Endothelial cell of umbilical vein (primary cell): Measurements from ENCODE around the gene CALN1. TPM values are rescaled to one million over a fixed set of nuclear protein-coding genes. Genes with fewer than 3 reads are reported as not detected.

Experiments
- BruUV-seq: library from RNA; stranded (reverse); fragments of 400-500 nt; replicated peaks from 2 replicates; lab custom pipeline; 2021; lab: Mats Ljungman, UMichigan
- CTCF ChIA-PET: fragments of 300-600, 350-600 bp; sonication (Branson Sonifier 250); formaldehyde crosslinking; loops from one replicate; lab custom pipeline; 2021; ENCODE audit warnings: antibody characterized with exemption, inconsistent platforms; lab: Charles Lee
- POLR2A ChIA-PET: fragments of 300-600, 350-600 bp; sonication (Branson Sonifier 250); formaldehyde crosslinking; loops from one replicate; lab custom pipeline; 2021; ENCODE audit warnings: antibody characterized with exemption, inconsistent platforms; lab: Charles Lee
- DNase-seq: peaks from one replicate; pipeline ENCODE4 v3.0.0-alpha.2; 2011; ENCODE audit warnings: low read depth, low spot score
- FAIRE-seq: peaks from 2 replicates; lab custom pipeline; 2011; peaks lifted over from hg19 to GRCh38; lab: Jason Lieb, UNC
- H2AFZ ChIP-seq: 2 replicates; pipeline ENCODE4 v1.6.0; 2012; ENCODE audit warnings: low read depth, low read length, control low read depth, inconsistent platforms
- H3K27ac ChIP-seq: 2 replicates; pipeline ENCODE4 v1.5.1; 2011; ENCODE audit warnings: low read depth, mild to moderate bottlenecking, control low read depth, low read length, moderate library complexity; ENCODE audit not compliant: insufficient read depth
- H3K27me3 ChIP-seq, 2 experiments: 2 replicates each; pipeline versions ENCODE4 v1.6.0 to v1.6.1; 2011; ENCODE audit warnings: low read length in 2 of 2, mixed read lengths in 1 of 2; ENCODE audit not compliant: control insufficient read depth in 2 of 2, insufficient read depth in 2 of 2
- H3K36me3 ChIP-seq, 2 experiments: 2 replicates in 1 of 2; 3 replicates in 1 of 2; pipeline ENCODE4 v1.5.1; 2011; ENCODE audit warnings: low read length in 2 of 2, mild to moderate bottlenecking in 1 of 2, moderate library complexity in 1 of 2; ENCODE audit not compliant: control insufficient read depth in 2 of 2, insufficient read depth in 2 of 2; ENCODE audit errors: extremely low read depth in 1 of 2
- H3K4me1 ChIP-seq: 3 replicates; pipeline ENCODE4 v1.5.1; 2011; ENCODE audit warnings: mild to moderate bottlenecking, low read length; ENCODE audit not compliant: control insufficient read depth, insufficient read depth; ENCODE audit errors: extremely low read depth
- H3K4me2 ChIP-seq: 2 replicates; pipeline ENCODE4 v1.6.1; 2011; ENCODE audit warnings: low read length, control low read depth, mixed read lengths; ENCODE audit not compliant: insufficient read depth
- H3K4me3 ChIP-seq, 3 experiments: fragments of 200-600 bp in 1 of 3; sonication (generic), shearing (Covaris generic) in 1 of 3; replicated peaks in 1 of 3; 2 replicates each; pipeline ENCODE4 v1.5.1; 2011 to 2016; ENCODE audit warnings: control low read depth in 3 of 3, low read length in 3 of 3, mild to moderate bottlenecking in 2 of 3, inconsistent platforms in 1 of 3, low read depth in 1 of 3, moderate library complexity in 1 of 3; ENCODE audit not compliant: insufficient read depth in 1 of 3
- H3K79me2 ChIP-seq: 2 replicates; pipeline ENCODE4 v1.6.0; 2012; ENCODE audit warnings: low read length, inconsistent platforms; ENCODE audit not compliant: control insufficient read depth, insufficient read depth
- H3K9ac ChIP-seq: replicated peaks from 2 replicates; pipeline ENCODE3; 2011; ENCODE audit warnings: low read length, control low read depth; ENCODE audit not compliant: insufficient read depth; ENCODE audit errors: extremely low read depth
- H3K9me1 ChIP-seq: replicated peaks from 3 replicates; pipeline ENCODE4 v1.6.0; 2011; ENCODE audit warnings: mild to moderate bottlenecking, low read length; ENCODE audit not compliant: control insufficient read depth, insufficient read depth; ENCODE audit errors: extremely low read depth
- H3K9me3 ChIP-seq: replicated peaks from 2 replicates; pipeline ENCODE4 v1.5.1; 2012; ENCODE audit warnings: low read length, inconsistent platforms; ENCODE audit not compliant: control insufficient read depth, insufficient read depth
- H4K20me1 ChIP-seq: replicated peaks from 2 replicates; pipeline ENCODE3; 2011; ENCODE audit warnings: mild to moderate bottlenecking, low read length; ENCODE audit not compliant: control insufficient read depth, insufficient read depth; ENCODE audit errors: extremely low read depth
- CTCF ChIP-seq, 2 donors: IDR thresholded peaks; 1 replicate in 1 of 2; 2 replicates in 1 of 2; pipeline ENCODE4 v1.5.1; 2011; ENCODE audit warnings: low read length in 2 of 2, mild to moderate bottlenecking in 2 of 2, moderate library complexity in 2 of 2, control low read depth in 1 of 2, inconsistent platforms in 1 of 2, low read depth in 1 of 2; ENCODE audit not compliant: insufficient read depth in 1 of 2; ENCODE audit errors: extremely low read depth in 1 of 2
- EZH2 ChIP-seq: IDR thresholded peaks from 2 replicates; pipeline ENCODE4 v1.6.1; 2012; ENCODE audit warnings: borderline replicate concordance, low read depth, mild to moderate bottlenecking, moderate library complexity, low read length, inconsistent platforms; ENCODE audit not compliant: severe bottlenecking
- FOS ChIP-seq: IDR thresholded peaks from 2 replicates; pipeline ENCODE4 v1.6.1; 2011; ENCODE audit warnings: mild to moderate bottlenecking, low read length, moderate library complexity, borderline replicate concordance; ENCODE audit not compliant: insufficient read depth
- GATA2 ChIP-seq: IDR thresholded peaks from 2 replicates; pipeline ENCODE4 v1.7.0; 2011; ENCODE audit warnings: low read depth, mild to moderate bottlenecking, moderate library complexity, mixed read lengths, low read length; ENCODE audit not compliant: insufficient read length, insufficient read depth
- JUN ChIP-seq: IDR thresholded peaks from 2 replicates; pipeline ENCODE4 v1.6.1; 2011; ENCODE audit warnings: borderline replicate concordance, low read depth; ENCODE audit not compliant: insufficient read length, insufficient read depth
- MYC ChIP-seq: IDR thresholded peaks from one replicate; pipeline ENCODE4 v1.6.1; 2011; ENCODE audit warnings: mild to moderate bottlenecking, low read depth, low read length
- POLR2A ChIP-seq: IDR thresholded peaks from 2 replicates; pipeline ENCODE4 v1.6.1; 2012; ENCODE audit warnings: low read depth, mild to moderate bottlenecking, control low read depth, low read length
- POLR2AphosphoS5 ChIP-seq: IDR thresholded peaks from 2 replicates; pipeline ENCODE4 v1.6.1; 2012; ENCODE audit warnings: low read depth, mild to moderate bottlenecking, control low read depth, low read length, moderate library complexity; ENCODE audit not compliant: insufficient read depth
- dilution Hi-C: fragments of 300-500 bp; cut with MboI; formaldehyde crosslinking; loops from one replicate; pipeline ENCODE4 v1.15.0; 2019; ENCODE audit warnings: low sequenced_read_pairs; ENCODE audit not compliant: extremely low pct_ligation_motif_present
- intact Hi-C: fragments of 100-400 bp; cut with micrococcal nuclease; formaldehyde crosslinking; loops from one replicate; pipeline ENCODE4 v1.10.0; 2022
- polyA plus RNA-seq, 4 experiments: library from polyadenylated mRNA; depleted of rRNA in 3 of 4; stranded (reverse) in 3 of 4; unstranded in 1 of 4; fragments of >200 nt; gene quantifications; 2 replicates each; pipeline versions ENCODE4 v1.2.1 to v1.2.3, GENCODE V29; 2011 to 2012; ENCODE audit warnings: missing spikeins in 1 of 4
- total RNA-seq: library from RNA; stranded (reverse); gene quantifications from 2 replicates; pipeline ENCODE4 v1.2.3, GENCODE V29; 2021
- TF ChIP-seq, protein P1 (sequence below): IDR thresholded peaks from 2 replicates; pipeline ENCODE4 v1.6.1; 2011; ENCODE audit not compliant: insufficient read depth, insufficient read length

CALN1 gene
- total and polyA plus RNA-seq, 2 donors (not counting 3 experiments of a cell fraction or from before 2014, with no cell fraction given) = not detected

GRCh38 chr7:71996141-71996540, 416.0 kb downstream of the CALN1 start:
- ChIA-PET POLR2A (no interaction called here), CTCF (no interaction called here)
- dilution Hi-C loops = no loop called here
- Histone ChIP-seq H3K27ac (no peak overlapping the region), H3K9ac (no peak overlapping the region), H3K9me3 (no peaks in the 10 kb centered on the region), H3K4me1 (no peaks in the 10 kb centered on the region), H3K4me2 (no peak overlapping the region), H4K20me1 (no peaks in the 10 kb centered on the region), H3K36me3 (no peaks in the 10 kb centered on the region), H3K27me3 (no peaks in the 10 kb centered on the region), H3K79me2 (no peaks in the 10 kb centered on the region), H2AFZ (no peak overlapping the region), H3K4me3 (no peak overlapping the region), H3K9me1 (no peaks in the 10 kb centered on the region)
- no peak for DNase-seq
- TF ChIP-seq FOS = no peak
- TF ChIP-seq GATA2 = no peak
- TF ChIP-seq EZH2 = no peak
- TF ChIP-seq JUN = no peak
- TF ChIP-seq MYC = no peak
- no peak for TF ChIP-seq POLR2AphosphoS5
- BruUV-seq = no TSS peak
- intact Hi-C loops = no loop called here
- no peak for FAIRE-seq

GRCh38 chr7:71995111-71995510, 417.0 kb downstream of the CALN1 start:
- H3K9me1 ChIP-seq = no peaks in the 10 kb centered on the region
- no peaks in the 10 kb centered on the region for H3K4me1 ChIP-seq
- POLR2A ChIA-PET = no interaction called here
- no peaks in the 10 kb centered on the region for H4K20me1 ChIP-seq
- H3K36me3 ChIP-seq = no peaks in the 10 kb centered on the region
- dilution Hi-C loops (no loop called here), intact Hi-C loops (no loop called here)
- no peaks in the 10 kb centered on the region for H3K79me2 ChIP-seq
- no peaks in the 10 kb centered on the region for H3K9me3 ChIP-seq
- FAIRE-seq = no peak
- CTCF ChIA-PET = no interaction called here
- H3K27ac ChIP-seq = no peak overlapping the region
- TF ChIP-seq EZH2 (no peak), GATA2 (no peak), JUN (no peak), CTCF (IDR thresholded peaks at IDR 0.05; ENCODE audit: extremely low read depth in 1 of 2, insufficient read depth in 1 of 2, low read depth in 1 of 2, low read length in 2 of 2) (no peak), FOS (no peak), POLR2A (no peak), MYC (no peak), POLR2AphosphoS5 (no peak)
- TF ChIP-seq, protein P1, sequence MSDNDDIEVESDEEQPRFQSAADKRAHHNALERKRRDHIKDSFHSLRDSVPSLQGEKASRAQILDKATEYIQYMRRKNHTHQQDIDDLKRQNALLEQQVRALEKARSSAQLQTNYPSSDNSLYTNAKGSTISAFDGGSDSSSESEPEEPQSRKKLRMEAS = no peak
- H3K4me2 ChIP-seq = no peak overlapping the region
- H3K27me3 ChIP-seq = no peaks in the 10 kb centered on the region
- no TSS peak for BruUV-seq
- no peak overlapping the region for H2AFZ ChIP-seq
- no peak for DNase-seq
- H3K9ac ChIP-seq = no peak overlapping the region
- H3K4me3 ChIP-seq = no peak overlapping the region
